ENCODE results near the gene ACAA2.

Gene ACAA2

GRCh38 chr18:49832221-49832647, 18.9 kb upstream of the ACAA2 start:
- H3K27ac ChIP-seq (ENCODE audit: low read depth, low read length): no peak overlapping the region
- H3K36me3 ChIP-seq (ENCODE audit: control insufficient read depth, insufficient read depth, low read length): no peaks in the 10 kb centered on the region
- H3K27me3 ChIP-seq (ENCODE audit: control insufficient read depth, insufficient read depth, low read length): no peaks in the 10 kb centered on the region
- H3K9me3 ChIP-seq (ENCODE audit: control insufficient read depth, insufficient read depth, low read depth, low read length): peaks cover 15% of the 10 kb centered on the region
- H3K4me1 ChIP-seq (ENCODE audit: control insufficient read depth, insufficient read depth, low read length): no peaks in the 10 kb centered on the region
- no peak overlapping the region for H3K4me3 ChIP-seq (ENCODE audit: low read depth, low read length)
- no peak overlapping the region for H3K9ac ChIP-seq (ENCODE audit: low read length)

- Histone ChIP-seq H3K27ac (ENCODE audit: low read depth, low read length) (no peak overlapping the region), H3K9me3 (ENCODE audit: control insufficient read depth, insufficient read depth, low read depth, low read length) (peaks cover 31% of the 10 kb centered on the region), H3K27me3 (ENCODE audit: control insufficient read depth, insufficient read depth, low read length) (no peaks in the 10 kb centered on the region), H3K4me1 (ENCODE audit: control insufficient read depth, insufficient read depth, low read length) (no peaks in the 10 kb centered on the region), H3K36me3 (ENCODE audit: control insufficient read depth, insufficient read depth, low read length) (no peaks in the 10 kb centered on the region), H3K9ac (ENCODE audit: low read length) (no peak overlapping the region), H3K4me3 (ENCODE audit: low read depth, low read length) (no peak overlapping the region)
These were observed 14.7 kb upstream of the ACAA2 start for GRCh38 chr18:49827996-49828395.

- Histone ChIP-seq H3K9ac (ENCODE audit: low read length) (no peak overlapping the region), H3K27ac (ENCODE audit: low read depth, low read length) (no peak overlapping the region)
These were observed 6.7 kb upstream of the ACAA2 start for GRCh38 chr18:49819823-49820671.

GRCh38 chr18:49819071-49819662, 5.8 kb upstream of the ACAA2 start:
- Histone ChIP-seq H3K4me1 (ENCODE audit: control insufficient read depth, insufficient read depth, low read length) (peaks cover 4% of the 10 kb centered on the region; the same call in 1 of the 2 replicates), H3K4me3 (ENCODE audit: low read depth, low read length) (no peak overlapping the region), H3K27me3 (ENCODE audit: control insufficient read depth, insufficient read depth, low read length) (no peaks in the 10 kb centered on the region), H3K9ac (ENCODE audit: low read length) (no peak overlapping the region), H3K9me3 (ENCODE audit: control insufficient read depth, insufficient read depth, low read depth, low read length) (no peaks in the 10 kb centered on the region), H3K27ac (ENCODE audit: low read depth, low read length) (no peak overlapping the region), H3K36me3 (ENCODE audit: control insufficient read depth, insufficient read depth, low read length) (no peaks in the 10 kb centered on the region; the same call in 1 of the 2 replicates)

More at GRCh38 chr18:49819823-49820671, 6.7 kb upstream of the ACAA2 start:
- no peaks in the 10 kb centered on the region; the same call in 1 of the 2 replicates for H3K36me3 ChIP-seq (ENCODE audit: control insufficient read depth, insufficient read depth, low read length)
- H3K9me3 ChIP-seq (ENCODE audit: control insufficient read depth, insufficient read depth, low read depth, low read length): no peaks in the 10 kb centered on the region
- no peak overlapping the region for H3K4me3 ChIP-seq (ENCODE audit: low read depth, low read length)
- H3K4me1 ChIP-seq (ENCODE audit: control insufficient read depth, insufficient read depth, low read length): no peaks in the 10 kb centered on the region
- no peaks in the 10 kb centered on the region for H3K27me3 ChIP-seq (ENCODE audit: control insufficient read depth, insufficient read depth, low read length)

- Histone ChIP-seq H3K4me1 (ENCODE audit: control insufficient read depth, insufficient read depth, low read length) (peaks cover 4% of the 10 kb centered on the region; the same call in 1 of the 2 replicates), H3K4me3 (ENCODE audit: low read depth, low read length) (no peak overlapping the region), H3K27me3 (ENCODE audit: control insufficient read depth, insufficient read depth, low read length) (no peaks in the 10 kb centered on the region), H3K9me3 (ENCODE audit: control insufficient read depth, insufficient read depth, low read depth, low read length) (no peaks in the 10 kb centered on the region), H3K27ac (ENCODE audit: low read depth, low read length) (no peak overlapping the region), H3K9ac (ENCODE audit: low read length) (no peak overlapping the region), H3K36me3 (ENCODE audit: control insufficient read depth, insufficient read depth, low read length) (no peaks in the 10 kb centered on the region; the same call in 1 of the 2 replicates)
These were observed 4.6 kb upstream of the ACAA2 start for GRCh38 chr18:49817947-49818346.

GRCh38 chr18:49815927-49816326, 2.6 kb upstream of the ACAA2 start:
- Histone ChIP-seq H3K27me3 (ENCODE audit: control insufficient read depth, insufficient read depth, low read length) (no peaks in the 10 kb centered on the region), H3K9ac (ENCODE audit: low read length) (no peak overlapping the region), H3K9me3 (ENCODE audit: control insufficient read depth, insufficient read depth, low read depth, low read length) (peaks cover 4% of the 10 kb centered on the region; the same call in 1 of the 2 replicates), H3K27ac (ENCODE audit: low read depth, low read length) (no peak overlapping the region), H3K4me3 (ENCODE audit: low read depth, low read length) (no peak overlapping the region), H3K4me1 (ENCODE audit: control insufficient read depth, insufficient read depth, low read length) (peaks cover 7% of the 10 kb centered on the region), H3K36me3 (ENCODE audit: control insufficient read depth, insufficient read depth, low read length) (no peaks in the 10 kb centered on the region; the same call in 1 of the 2 replicates)

GRCh38 chr18:49814147-49814499, 790 bp upstream of the ACAA2 start:
- peaks cover 10% of the 10 kb centered on the region for H3K36me3 ChIP-seq (ENCODE audit: control insufficient read depth, insufficient read depth, low read length)
- peaks cover 19% of the 10 kb centered on the region for H3K9me3 ChIP-seq (ENCODE audit: control insufficient read depth, insufficient read depth, low read depth, low read length)
- peaks cover 7% of the 10 kb centered on the region for H3K4me1 ChIP-seq (ENCODE audit: control insufficient read depth, insufficient read depth, low read length)
- H3K9ac ChIP-seq (ENCODE audit: low read length): peak overlapping the region; percentile 81
- peak overlapping the region; percentile 80 for H3K4me3 ChIP-seq (ENCODE audit: low read depth, low read length)
- H3K27me3 ChIP-seq (ENCODE audit: control insufficient read depth, insufficient read depth, low read length): no peaks in the 10 kb centered on the region
- H3K27ac ChIP-seq (ENCODE audit: low read depth, low read length): peak overlapping the region; percentile 61; the same call in 1 of the 2 replicates

GRCh38 chr18:49813069-49813318, 339 bp downstream of the ACAA2 start:
- Histone ChIP-seq H3K27me3 (ENCODE audit: control insufficient read depth, insufficient read depth, low read length) (no peaks in the 10 kb centered on the region), H3K9ac (ENCODE audit: low read length) (peak overlapping the region; percentile 82), H3K4me1 (ENCODE audit: control insufficient read depth, insufficient read depth, low read length) (peaks cover 7% of the 10 kb centered on the region), H3K27ac (ENCODE audit: low read depth, low read length) (peak overlapping the region; percentile 94), H3K36me3 (ENCODE audit: control insufficient read depth, insufficient read depth, low read length) (peaks cover 12% of the 10 kb centered on the region), H3K9me3 (ENCODE audit: control insufficient read depth, insufficient read depth, low read depth, low read length) (peaks cover 30% of the 10 kb centered on the region), H3K4me3 (ENCODE audit: low read depth, low read length) (peak overlapping the region; percentile 80)

- Histone ChIP-seq H3K9me3 (ENCODE audit: control insufficient read depth, insufficient read depth, low read depth, low read length) (peaks cover 36% of the 10 kb centered on the region), H3K27ac (ENCODE audit: low read depth, low read length) (peak overlapping the region; percentile 94; the same call in 1 of the 2 replicates), H3K4me3 (ENCODE audit: low read depth, low read length) (peak overlapping the region; percentile 80), H3K36me3 (ENCODE audit: control insufficient read depth, insufficient read depth, low read length) (peaks cover 12% of the 10 kb centered on the region), H3K4me1 (ENCODE audit: control insufficient read depth, insufficient read depth, low read length) (peaks cover 7% of the 10 kb centered on the region), H3K27me3 (ENCODE audit: control insufficient read depth, insufficient read depth, low read length) (no peaks in the 10 kb centered on the region), H3K9ac (ENCODE audit: low read length) (peak overlapping the region; percentile 82)
These were observed 856 bp downstream of the ACAA2 start for GRCh38 chr18:49812286-49813068.

- Histone ChIP-seq H3K9ac (ENCODE audit: low read length) (no peak overlapping the region), H3K4me3 (ENCODE audit: low read depth, low read length) (0 out of 2 replicates have a peak overlapping the region, but pooled peaks have one; percentile 1), H3K27me3 (ENCODE audit: control insufficient read depth, insufficient read depth, low read length) (no peaks in the 10 kb centered on the region), H3K4me1 (ENCODE audit: control insufficient read depth, insufficient read depth, low read length) (peaks cover 7% of the 10 kb centered on the region), H3K36me3 (ENCODE audit: control insufficient read depth, insufficient read depth, low read length) (peaks cover 15% of the 10 kb centered on the region), H3K9me3 (ENCODE audit: control insufficient read depth, insufficient read depth, low read depth, low read length) (peaks cover 46% of the 10 kb centered on the region), H3K27ac (ENCODE audit: low read depth, low read length) (no peak overlapping the region)
These were observed 2.0 kb downstream of the ACAA2 start for GRCh38 chr18:49811151-49811938.

All from HUES6 (cell line).